CD14-positive monocyte (primary cell): ENCODE results near the gene MRO. TPM values are rescaled to one million over a fixed set of nuclear protein-coding genes. Genes with fewer than 3 reads are reported as not detected.

Source experiments
- DNase-seq, 3 donors: peaks; one replicate each; pipeline ENCODE4 v3.0.0-alpha.2; 2011 to 2022
- H2AFZ ChIP-seq: 2 replicates; pipeline ENCODE4 v1.6.0; 2012; ENCODE audit warnings: mild to moderate bottlenecking, low read depth, low read length, inconsistent platforms; ENCODE audit not compliant: insufficient read depth, poor library complexity, severe bottlenecking
- H3K27ac ChIP-seq, 2 donors: 1 replicate in 1 of 2; 2 replicates in 1 of 2; pipeline ENCODE4 v1.5.1; 2012 to 2013; ENCODE audit warnings: low read length in 2 of 2, control low read depth in 1 of 2, inconsistent platforms in 1 of 2, low read depth in 1 of 2, mild to moderate bottlenecking in 1 of 2
- H3K27me3 ChIP-seq, 2 donors: one replicate each; pipeline versions ENCODE4 v1.6.0 to v1.6.1; 2011 to 2013; ENCODE audit warnings: low read length in 2 of 2; ENCODE audit not compliant: control insufficient read depth in 2 of 2, insufficient read depth in 2 of 2
- H3K36me3 ChIP-seq, 2 donors: replicated peaks in 1 of 2; 1 replicate in 1 of 2; 2 replicates in 1 of 2; pipeline versions ENCODE4 v1.5.1 to v1.6.1; 2012 to 2013; ENCODE audit warnings: low read length in 2 of 2, control low read depth in 1 of 2, inconsistent platforms in 1 of 2, mild to moderate bottlenecking in 1 of 2; ENCODE audit not compliant: insufficient read depth in 2 of 2, control insufficient read depth in 1 of 2
- H3K4me1 ChIP-seq, 2 donors: 1 replicate in 1 of 2; 2 replicates in 1 of 2; pipeline versions ENCODE4 v1.5.1 to v1.6.1; 2012 to 2013; ENCODE audit warnings: low read length in 2 of 2, control low read depth in 1 of 2, inconsistent platforms in 1 of 2, mild to moderate bottlenecking in 1 of 2, moderate library complexity in 1 of 2; ENCODE audit not compliant: insufficient read depth in 2 of 2, control insufficient read depth in 1 of 2
- H3K4me2 ChIP-seq: replicated peaks from 2 replicates; pipeline ENCODE3; 2012; ENCODE audit warnings: low read length, moderate library complexity, mild to moderate bottlenecking; ENCODE audit not compliant: poor library complexity, severe bottlenecking; ENCODE audit errors: extremely low read depth
- H3K4me3 ChIP-seq, 3 experiments: fragments of 200-600 bp in 1 of 3; sonication (generic) in 1 of 3; replicated peaks in 1 of 3; 1 replicate in 2 of 3; 2 replicates in 1 of 3; pipeline ENCODE4 v1.5.1; 2011 to 2013; ENCODE audit warnings: low read length in 3 of 3, mild to moderate bottlenecking in 3 of 3, control low read depth in 2 of 3, low read depth in 2 of 3, inconsistent platforms in 1 of 3, moderate library complexity in 1 of 3
- H3K79me2 ChIP-seq: 2 replicates; pipeline ENCODE4 v1.6.0; 2012; ENCODE audit warnings: mild to moderate bottlenecking, control low read depth, inconsistent platforms, low read length, moderate library complexity; ENCODE audit not compliant: insufficient read depth
- H3K9ac ChIP-seq: 2 replicates; pipeline ENCODE4 v1.6.0; 2017; ENCODE audit warnings: low read length, mild to moderate bottlenecking; ENCODE audit not compliant: insufficient read depth, poor library complexity, severe bottlenecking
- H3K9me3 ChIP-seq, 2 donors: replicated peaks in 1 of 2; 1 replicate in 1 of 2; 2 replicates in 1 of 2; pipeline versions ENCODE4 v1.5.1 to v1.6.1; 2012 to 2013; ENCODE audit warnings: low read length in 2 of 2, control low read depth in 1 of 2; ENCODE audit not compliant: control insufficient read depth in 1 of 2, insufficient read depth in 1 of 2
- H4K20me1 ChIP-seq: 2 replicates; pipeline ENCODE4 v1.6.0; 2012; ENCODE audit warnings: mild to moderate bottlenecking, low read length, control low read depth, moderate library complexity; ENCODE audit not compliant: insufficient read depth
- H3K27ac Mint-ChIP-seq, 7 donors: one replicate each; pipeline ENCODE4 v1.8.0; 2020; ENCODE audit warnings: mild to moderate bottlenecking in 7 of 7, mixed read lengths in 7 of 7, moderate library complexity in 6 of 7, inconsistent platforms in 2 of 7
- H3K27me3 Mint-ChIP-seq, 3 donors: one replicate each; pipeline ENCODE4 v1.8.0; 2021 to 2022; ENCODE audit warnings: low read depth in 3 of 3, mild to moderate bottlenecking in 3 of 3, mixed read lengths in 3 of 3, moderate library complexity in 3 of 3, inconsistent platforms in 1 of 3
- H3K36me3 Mint-ChIP-seq, 2 donors: one replicate each; pipeline ENCODE4 v1.8.0; 2020; ENCODE audit warnings: mixed read lengths in 2 of 2, inconsistent platforms in 1 of 2, mild to moderate bottlenecking in 1 of 2
- H3K4me1 Mint-ChIP-seq: one replicate; pipeline ENCODE4 v1.8.0; 2020; ENCODE audit warnings: mild to moderate bottlenecking, mixed read lengths
- H3K4me3 Mint-ChIP-seq, 2 donors: one replicate each; pipeline ENCODE4 v1.8.0; 2020; ENCODE audit warnings: mild to moderate bottlenecking in 2 of 2, mixed read lengths in 2 of 2, moderate library complexity in 1 of 2
- H3K9me3 Mint-ChIP-seq, 7 donors: one replicate each; pipeline ENCODE4 v1.8.0; 2020 to 2022; ENCODE audit warnings: mixed read lengths in 7 of 7, mild to moderate bottlenecking in 6 of 7, moderate library complexity in 6 of 7, inconsistent platforms in 2 of 7
- CTCF ChIP-seq: fragments of 200-600 bp; IDR thresholded peaks from one replicate; pipeline ENCODE4 v1.8.0; 2022; ENCODE audit warnings: antibody characterized with exemption, mild to moderate bottlenecking
- WGBS: methylation state at CpG from one replicate; pipeline ENCODE4 v1.1.5; 2013; ENCODE audit warnings: missing lambda C conversion rate; ENCODE audit not compliant: insufficient coverage; 5-methylcytosine and 5-hydroxymethylcytosine counted together
- intact Hi-C, 2 donors: fragments of 100-400 bp; cut with micrococcal nuclease; formaldehyde crosslinking; loops; one replicate each; pipeline versions ENCODE4 v1.15.0 to v1.15.1; 2023
- polyA plus RNA-seq, 3 donors: library from polyadenylated mRNA; depleted of rRNA in 1 of 3; unstranded in 2 of 3; stranded (reverse) in 1 of 3; fragments of 300-500 nt in 2 of 3; fragments of >200 nt in 1 of 3; fragmentation: Illumina TruSeq in 2 of 3; gene quantifications; 1 replicate in 2 of 3; 2 replicates in 1 of 3; pipeline ENCODE4 v1.2.3, GENCODE V29; 2012 to 2021

The MRO gene
- polyA plus RNA-seq, 3 donors: 0.01 TPM; not detected in 2

GRCh38 chr18:50805732-50806131, 14.1 kb downstream of the MRO start:
- peak overlapping the region; percentile 85 to 98 (median 91) for H3K27ac Mint-ChIP-seq
- Histone ChIP-seq H3K27ac (peak overlapping the region; percentile 81 to 87), H3K4me1 (peaks cover 40 to 51% of the 10 kb centered on the region in 2 donors), H3K4me3 (peak overlapping the region in 1 of 3 experiments; percentile 60), H3K79me2 (no peaks in the 10 kb centered on the region), H3K36me3 (no peaks in the 10 kb centered on the region), H3K9me3 (no peaks in the 10 kb centered on the region), H3K27me3 (no peaks in the 10 kb centered on the region), H2AFZ (peak overlapping the region; percentile 88), H3K4me2 (peak overlapping the region; percentile 71), H3K9ac (peak overlapping the region; percentile 60), H4K20me1 (no peaks in the 10 kb centered on the region)
- peaks cover 2 to 6% (median 6%) of the 10 kb centered on the region in 3 donors for H3K27me3 Mint-ChIP-seq
- intact Hi-C loops: loop anchor here in 1 of 2 donors (10.0 kb wide), 1 partner anchor 229 kb away; the partner anchor contains the start of gene SMAD4
- H3K9me3 Mint-ChIP-seq: peaks cover 0 to 1% (median 0%) of the 10 kb centered on the region in 7 donors
- DNase-seq: peak; percentile 73 to 90 (median 76)
- H3K4me1 Mint-ChIP-seq: peaks cover 39% of the 10 kb centered on the region
- WGBS: 9% methylated on average over 4 of the region's 5 CpGs
- H3K36me3 Mint-ChIP-seq: peaks cover 0 to 3% of the 10 kb centered on the region in 2 donors
- no peak for TF ChIP-seq CTCF
- peak overlapping the region; percentile 59 to 84 for H3K4me3 Mint-ChIP-seq

GRCh38 chr18:50803592-50803991, 16.2 kb downstream of the MRO start:
- no peak overlapping the region for H3K9ac ChIP-seq
- peaks cover 0 to 4% of the 10 kb centered on the region in 2 donors for H3K27me3 ChIP-seq
- H3K79me2 ChIP-seq: no peaks in the 10 kb centered on the region
- no peak for DNase-seq
- H3K9me3 ChIP-seq: no peaks in the 10 kb centered on the region
- Mint-ChIP-seq H3K9me3 (peaks cover 0 to 3% (median 0%) of the 10 kb centered on the region in 7 donors), H3K4me1 (peaks cover 32% of the 10 kb centered on the region), H3K27ac (peak overlapping the region in 1 of 7 donors; percentile 15), H3K27me3 (peaks cover 7 to 10% (median 8%) of the 10 kb centered on the region in 3 donors), H3K36me3 (peaks cover 0 to 3% of the 10 kb centered on the region in 2 donors), H3K4me3 (no peak overlapping the region)
- H3K4me2 ChIP-seq: no peak overlapping the region
- no peak overlapping the region for H3K4me3 ChIP-seq
- no peak overlapping the region for H2AFZ ChIP-seq
- intact Hi-C loops: loop anchor here in 1 of 2 donors (10.0 kb wide), 1 partner anchor 231 kb away; the partner anchor contains the start of gene SMAD4
- H4K20me1 ChIP-seq: no peaks in the 10 kb centered on the region
- WGBS: 95% methylated on average over 11 of the region's 11 CpGs
- peaks cover 31 to 34% of the 10 kb centered on the region in 2 donors for H3K4me1 ChIP-seq
- no peak overlapping the region for H3K27ac ChIP-seq
- H3K36me3 ChIP-seq: no peaks in the 10 kb centered on the region
- TF ChIP-seq CTCF: no peak
